SHP77 (cell line): ENCODE measurements around the gene DMRT1.
"Not testable (repeated sequence)": the region's sequence is repeated elsewhere in the genome, so short reads cannot be mapped to it uniquely, and the experiment has no call there.

Experiments
- DNase-seq, 2 experiments: peaks; one replicate each; lab custom pipeline; 2025; lab: John Stamatoyannopoulos, UW

Gene DMRT1

DNA sequence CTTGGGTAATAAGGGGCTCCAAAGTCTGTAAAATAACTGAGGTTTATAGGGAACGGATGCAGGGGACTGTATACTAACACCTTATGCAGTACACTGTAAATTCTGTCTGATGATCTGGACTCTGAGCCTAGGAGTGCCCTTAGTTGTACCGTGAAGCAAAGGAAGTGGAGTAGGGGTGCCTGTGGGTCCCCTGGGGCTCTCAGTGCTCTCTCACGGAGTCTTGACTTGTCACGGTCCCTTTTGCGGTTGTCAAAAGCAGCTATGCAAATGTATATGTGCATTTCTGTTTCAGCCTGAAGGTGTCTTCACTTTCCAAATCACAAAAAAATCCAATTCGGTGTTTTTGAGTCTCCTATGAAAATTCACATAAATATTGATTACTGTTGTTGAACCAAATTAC, 17.8 kb downstream of the DMRT1 start:
- no peak for DNase-seq

DNA sequence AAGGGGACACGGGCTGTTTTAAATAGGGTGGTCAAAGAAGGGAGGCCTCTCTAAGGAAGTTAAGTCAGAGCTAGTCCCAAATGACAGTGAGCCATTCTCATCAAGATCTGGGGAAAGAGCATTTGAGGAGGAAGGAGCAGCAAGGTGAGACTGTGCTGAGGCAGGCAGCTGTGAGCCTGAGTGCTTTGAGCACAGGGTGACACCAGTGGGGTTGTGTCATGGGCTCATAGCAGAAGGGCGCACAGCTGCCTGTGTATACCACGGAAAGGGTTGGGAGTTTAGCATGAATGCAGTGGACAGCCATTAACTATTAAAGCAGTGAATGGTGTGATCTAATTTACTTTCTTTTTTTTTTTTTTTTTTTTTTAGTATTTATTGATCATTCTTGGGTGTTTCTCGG, 19.2 kb downstream of the DMRT1 start:
- DNase-seq: no peak

DNA sequence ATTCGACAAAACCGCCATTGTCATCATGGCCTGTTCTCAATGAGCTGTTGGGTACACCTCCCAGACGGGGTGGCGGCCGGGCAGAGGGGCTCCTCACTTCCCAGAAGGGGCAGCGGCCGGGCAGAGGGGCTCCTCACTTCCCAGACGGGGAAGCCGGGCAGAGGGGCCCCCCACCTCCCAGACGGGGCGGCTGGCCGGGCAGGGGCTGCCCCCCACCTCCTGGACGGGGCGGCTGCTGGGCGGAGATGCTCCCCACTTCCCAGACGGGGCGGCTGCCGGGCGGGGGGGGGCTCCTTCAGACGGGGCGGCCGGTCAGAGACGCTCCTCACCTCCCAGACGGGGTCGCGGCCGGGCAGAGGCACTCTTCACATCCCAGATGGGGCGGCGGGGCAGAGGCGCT, 20.0 kb downstream of the DMRT1 start:
- DNase-seq: not testable (repeated sequence)

DNA sequence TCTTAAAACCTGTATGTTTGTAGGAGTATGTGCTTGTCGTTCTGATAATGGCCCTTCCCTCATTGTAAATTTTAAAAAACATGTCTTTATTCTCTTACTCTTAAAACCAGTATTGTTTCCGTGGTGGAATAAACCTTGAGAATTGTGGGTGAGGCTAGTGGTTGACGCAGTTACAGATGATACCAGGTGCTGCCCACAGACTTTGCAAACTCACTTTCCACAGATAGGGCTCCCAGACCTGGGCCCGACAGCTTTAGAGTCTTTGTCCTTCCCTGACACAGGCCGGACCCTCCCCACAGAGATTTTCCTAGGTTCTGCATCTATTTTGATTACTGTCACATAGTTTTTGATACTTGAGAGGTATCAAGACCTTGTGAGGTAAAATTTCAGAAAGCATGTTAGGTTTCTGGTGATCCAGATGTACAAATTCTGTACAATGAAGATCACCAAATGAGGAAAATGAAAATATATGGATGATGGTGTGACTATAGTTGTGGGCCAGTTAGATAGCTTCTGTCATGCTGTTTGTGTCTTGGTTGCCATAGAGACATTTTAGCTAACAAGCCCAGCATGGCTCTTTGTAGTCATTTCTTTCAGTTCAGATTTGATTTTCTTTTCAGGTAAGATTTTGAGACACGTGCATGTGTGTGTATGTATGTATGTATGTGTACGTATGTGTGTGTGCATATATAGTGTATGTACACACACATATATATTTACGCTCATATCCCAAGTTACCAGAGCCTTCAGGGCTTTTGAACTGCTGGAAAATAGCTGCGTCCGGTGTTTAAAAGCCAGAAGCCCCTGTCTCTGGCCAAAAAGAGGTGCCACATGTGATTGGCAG, 33.8 kb downstream of the DMRT1 start:
- DNase-seq: no peak

DNA sequence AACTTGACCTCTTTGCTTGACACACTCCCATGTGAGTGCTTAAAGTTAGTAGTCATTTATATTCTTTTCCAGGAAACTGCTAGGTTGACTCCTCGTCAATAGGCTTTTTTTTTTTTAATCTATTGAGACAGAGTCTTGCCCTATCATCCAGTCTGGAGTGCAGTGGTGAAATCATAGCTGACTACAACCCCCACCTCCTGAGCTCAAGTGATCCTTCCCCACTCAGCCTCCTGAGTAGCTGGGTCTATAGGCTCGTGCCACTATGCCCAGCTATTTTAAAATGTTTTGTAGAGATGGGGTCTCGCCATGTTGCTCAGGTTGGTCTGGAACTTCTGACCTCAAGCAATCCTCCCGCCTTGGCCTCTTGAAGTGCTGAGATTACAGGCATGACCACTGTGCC, 34.9 kb downstream of the DMRT1 start:
- DNase-seq: no peak

DNA sequence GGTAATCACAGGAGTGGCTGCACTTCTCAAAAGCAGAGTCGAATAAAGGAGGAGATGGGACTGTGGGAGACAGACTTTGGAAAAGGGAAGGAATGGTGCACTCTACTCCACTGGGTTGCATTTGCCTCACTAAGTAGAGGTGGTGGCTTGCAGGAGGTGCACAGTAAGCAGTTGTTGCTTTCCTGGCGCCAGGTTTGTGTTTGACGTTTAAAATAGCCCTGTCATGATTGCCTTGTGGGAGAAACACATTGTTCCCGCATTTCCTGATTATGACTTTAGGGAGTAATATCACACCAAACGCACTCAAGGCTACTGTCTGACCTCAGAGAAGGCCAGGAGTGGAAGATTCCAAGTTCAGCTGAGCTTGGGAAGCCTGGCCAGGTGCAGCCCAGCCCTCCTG, 36.7 kb downstream of the DMRT1 start:
- no peak for DNase-seq

DNA sequence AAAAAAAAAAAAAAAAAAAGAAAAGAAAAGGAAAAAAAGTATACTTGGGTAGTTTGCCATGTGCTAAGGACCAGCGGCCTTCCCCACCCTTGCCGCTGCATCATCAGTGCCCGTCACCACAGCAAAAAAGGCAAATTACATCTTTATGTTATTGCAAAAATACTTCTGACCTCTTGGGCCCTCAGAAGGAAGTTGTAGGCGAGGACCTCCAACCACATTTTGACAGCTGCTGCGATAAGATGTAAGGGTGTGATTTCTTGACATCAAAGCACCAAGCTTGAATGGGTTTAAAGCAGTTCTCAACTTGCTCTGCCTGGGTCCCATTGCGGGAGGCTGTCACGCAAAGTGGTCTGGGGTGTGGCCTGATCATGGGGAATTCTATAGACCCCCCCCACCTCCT, 39.2 kb downstream of the DMRT1 start:
- DNase-seq: no peak

DNA sequence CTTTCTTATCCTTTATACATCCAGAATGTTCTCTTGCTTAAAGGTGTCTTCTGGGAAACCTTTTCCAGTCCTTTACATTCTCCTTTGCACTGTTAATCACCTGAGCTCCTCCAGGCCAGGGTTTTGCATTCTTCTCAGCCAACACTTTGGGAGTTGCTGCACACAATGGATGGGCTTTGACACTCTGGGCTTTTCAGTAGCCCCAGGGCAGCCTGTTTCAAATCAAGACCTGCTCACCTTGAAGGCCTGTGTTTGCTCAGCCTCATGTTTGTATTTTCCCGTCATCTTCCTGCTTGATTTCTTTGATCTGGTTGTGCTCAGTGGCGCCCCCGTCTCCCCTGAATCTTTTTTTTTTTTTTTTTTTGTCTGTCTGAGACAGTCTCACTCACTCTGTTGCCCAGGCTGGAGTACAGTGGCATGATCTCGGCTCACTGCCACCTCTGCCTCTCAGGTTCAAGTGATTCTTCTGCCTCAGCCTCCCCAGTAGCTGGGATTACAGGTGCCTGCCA, 41.0 kb downstream of the DMRT1 start:
- no peak for DNase-seq

DNA sequence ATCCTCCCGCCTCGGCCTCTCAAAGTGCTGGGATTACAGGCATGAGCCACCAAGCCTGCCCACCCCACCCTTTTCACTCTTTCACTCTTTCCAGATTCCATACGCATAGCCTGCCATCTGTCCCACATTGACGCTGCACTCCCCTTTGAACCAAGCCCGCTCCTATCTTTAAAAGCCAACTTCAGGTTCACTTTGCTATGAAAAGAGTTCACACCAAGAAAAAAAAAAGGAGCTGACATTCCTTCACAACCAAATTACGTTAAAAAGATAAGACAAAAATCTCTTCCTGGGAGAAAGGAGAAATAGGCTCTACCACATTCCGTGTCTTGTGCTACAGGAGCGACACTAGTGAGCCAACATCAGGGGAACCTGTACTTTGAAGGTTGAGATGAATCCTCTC, 41.5 kb downstream of the DMRT1 start:
- DNase-seq: no peak

DNA sequence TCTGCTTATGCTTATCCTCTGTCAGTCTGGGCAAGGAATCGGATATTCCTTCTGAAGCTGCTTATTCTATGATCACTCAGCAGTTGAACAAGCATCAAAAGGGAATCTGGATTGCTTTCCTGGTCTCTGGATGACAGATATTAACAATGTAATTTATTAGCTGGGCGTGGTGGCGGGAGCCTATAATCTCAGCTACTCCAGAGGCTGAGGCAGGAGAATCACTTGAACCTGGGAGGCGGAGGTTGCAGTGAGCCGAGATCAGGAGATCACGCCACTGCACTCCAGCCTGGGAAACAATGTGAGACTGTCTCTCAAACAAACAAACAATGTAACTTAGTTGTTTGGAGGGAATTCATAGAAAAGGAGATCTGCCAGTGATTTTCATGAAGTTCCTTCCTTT, 45.4 kb downstream of the DMRT1 start:
- DNase-seq: no peak

DNA sequence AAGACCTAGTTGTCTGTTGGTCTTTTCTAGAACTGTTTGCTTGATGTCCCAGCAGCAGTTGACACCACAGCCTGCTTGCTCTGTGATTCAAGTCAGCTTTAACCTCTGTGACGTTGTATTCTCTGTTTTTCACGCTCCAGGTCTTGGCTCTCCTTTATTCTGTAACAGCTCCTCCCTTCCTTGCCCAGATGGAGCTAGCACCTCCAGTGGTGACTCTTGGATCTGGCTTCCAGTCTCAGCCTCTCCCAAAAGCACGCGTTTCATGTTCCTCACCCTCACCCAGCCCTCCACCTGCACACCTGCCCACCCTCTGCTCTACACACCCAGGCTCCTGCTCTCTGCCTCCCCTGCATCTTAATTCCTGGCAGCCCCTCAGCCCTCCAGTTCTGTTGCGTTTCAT, 50.6 kb downstream of the DMRT1 start:
- no peak for DNase-seq

DNA sequence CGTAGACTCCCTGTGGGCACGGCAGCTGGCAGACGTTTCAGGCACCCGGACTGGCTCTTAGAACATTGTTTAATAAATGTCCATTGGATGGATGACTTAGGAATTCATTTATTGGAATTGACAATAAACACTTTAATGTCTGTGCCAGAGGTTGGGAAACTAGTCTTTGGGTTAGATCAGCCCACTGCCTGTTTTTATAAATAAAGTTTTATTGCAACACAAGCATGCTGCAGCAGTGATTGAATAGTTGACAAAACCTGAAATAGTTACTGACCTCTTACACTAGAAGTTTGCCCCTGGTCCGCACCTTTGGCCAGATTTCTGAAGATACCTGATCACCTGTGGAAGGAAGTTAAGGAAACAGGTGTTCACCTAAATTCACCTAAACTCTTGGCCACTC, 51.6 kb downstream of the DMRT1 start:
- no peak for DNase-seq

DNA sequence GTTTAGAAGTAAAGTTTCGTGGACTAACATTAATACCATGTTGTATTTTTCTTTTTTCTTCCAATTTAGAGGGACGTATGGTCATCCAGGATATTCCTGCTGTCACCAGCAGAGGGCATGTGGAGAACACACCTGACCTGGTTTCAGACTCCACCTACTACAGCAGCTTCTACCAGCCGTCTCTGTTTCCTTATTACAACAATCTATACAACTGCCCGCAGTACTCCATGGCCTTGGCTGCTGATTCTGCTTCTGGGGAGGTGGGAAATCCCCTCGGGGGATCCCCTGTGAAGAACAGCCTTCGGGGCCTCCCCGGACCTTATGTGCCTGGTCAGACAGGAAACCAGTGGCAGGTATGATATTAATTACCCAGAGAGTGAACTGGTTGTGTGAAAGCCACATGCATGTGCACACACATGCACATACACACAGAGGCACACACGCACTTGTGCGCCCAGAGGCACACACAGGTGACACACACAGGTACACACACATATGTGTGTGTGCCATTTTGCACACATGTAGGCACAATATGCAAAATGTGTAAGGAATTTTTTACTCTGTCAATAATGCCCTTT, 52.4 kb downstream of the DMRT1 start:
- DNase-seq: peak in 1 of 2 experiments; percentile 1

DNA sequence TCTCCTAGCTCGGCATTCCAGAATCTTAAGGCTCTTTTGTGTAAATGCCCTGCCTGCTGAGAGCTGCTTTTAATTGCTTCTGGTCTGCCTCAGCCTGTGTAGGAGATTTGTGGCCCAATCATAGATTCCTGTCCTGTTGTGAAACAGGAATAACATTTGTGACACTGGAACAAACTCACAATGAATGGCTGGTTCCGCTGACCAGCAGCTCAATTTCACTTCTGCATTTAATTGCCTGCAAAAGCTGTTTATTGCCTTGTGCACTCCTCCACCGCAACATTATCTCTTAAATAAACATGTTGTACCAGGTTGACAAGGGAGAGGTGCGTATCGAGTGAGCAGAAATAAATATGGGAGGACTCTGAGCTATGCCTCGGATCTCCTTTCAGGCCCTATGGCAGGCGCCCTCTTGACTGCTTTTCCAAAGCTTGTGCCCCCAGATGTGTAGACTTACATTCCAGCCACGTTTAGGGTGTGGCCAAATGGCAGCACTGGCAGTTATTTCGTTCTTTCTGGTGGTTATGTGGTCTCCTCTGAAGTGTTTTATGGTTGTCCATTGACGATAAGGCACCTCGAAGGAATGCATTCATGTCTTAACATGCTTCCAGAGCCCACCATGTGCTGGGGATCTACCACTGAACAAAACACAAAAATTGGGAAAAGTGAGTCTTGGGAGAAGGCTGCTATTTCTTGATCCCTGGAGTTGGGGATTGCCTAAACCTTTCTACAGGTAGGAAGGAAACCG, 58.1 kb downstream of the DMRT1 start:
- DNase-seq: no peak

DNA sequence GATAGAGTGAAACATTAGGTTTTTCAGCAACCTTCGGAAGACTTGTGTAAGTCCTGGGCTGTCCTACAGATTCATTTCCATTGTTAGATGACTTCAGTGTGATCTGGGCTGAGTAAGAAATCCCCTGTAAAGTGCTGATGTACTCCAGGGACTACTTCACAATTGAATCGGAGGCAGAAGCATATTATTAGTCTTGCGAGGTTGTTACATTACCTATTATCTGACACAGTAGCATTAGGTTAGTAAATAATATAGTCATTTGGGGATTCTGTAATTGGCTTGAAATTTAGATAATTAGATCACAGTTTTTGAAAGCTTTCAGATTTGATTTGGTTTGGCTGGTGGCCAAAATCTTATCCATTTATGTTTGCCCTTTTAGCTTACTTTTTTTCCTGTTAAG, 62.4 kb downstream of the DMRT1 start:
- DNase-seq: no peak

DNA sequence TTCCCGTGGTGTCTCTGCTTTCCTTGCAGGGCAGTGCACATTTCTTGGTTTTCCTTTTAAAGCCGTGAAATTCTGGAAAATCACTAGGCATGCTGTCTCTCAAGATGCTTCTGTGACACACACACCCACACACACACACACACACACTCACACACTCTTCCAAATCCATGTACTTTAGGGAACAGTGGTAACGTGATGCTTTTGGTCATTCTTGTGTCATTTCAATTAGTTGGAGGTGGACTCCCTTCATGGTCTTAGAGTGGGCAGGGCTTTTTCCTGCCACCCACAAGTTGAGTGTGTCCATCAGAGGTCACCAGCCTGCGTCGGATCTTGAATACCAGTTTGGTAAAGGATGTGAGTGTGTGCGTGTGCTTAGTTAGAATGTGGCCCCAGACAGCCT, 64.4 kb downstream of the DMRT1 start:
- no peak for DNase-seq

DNA sequence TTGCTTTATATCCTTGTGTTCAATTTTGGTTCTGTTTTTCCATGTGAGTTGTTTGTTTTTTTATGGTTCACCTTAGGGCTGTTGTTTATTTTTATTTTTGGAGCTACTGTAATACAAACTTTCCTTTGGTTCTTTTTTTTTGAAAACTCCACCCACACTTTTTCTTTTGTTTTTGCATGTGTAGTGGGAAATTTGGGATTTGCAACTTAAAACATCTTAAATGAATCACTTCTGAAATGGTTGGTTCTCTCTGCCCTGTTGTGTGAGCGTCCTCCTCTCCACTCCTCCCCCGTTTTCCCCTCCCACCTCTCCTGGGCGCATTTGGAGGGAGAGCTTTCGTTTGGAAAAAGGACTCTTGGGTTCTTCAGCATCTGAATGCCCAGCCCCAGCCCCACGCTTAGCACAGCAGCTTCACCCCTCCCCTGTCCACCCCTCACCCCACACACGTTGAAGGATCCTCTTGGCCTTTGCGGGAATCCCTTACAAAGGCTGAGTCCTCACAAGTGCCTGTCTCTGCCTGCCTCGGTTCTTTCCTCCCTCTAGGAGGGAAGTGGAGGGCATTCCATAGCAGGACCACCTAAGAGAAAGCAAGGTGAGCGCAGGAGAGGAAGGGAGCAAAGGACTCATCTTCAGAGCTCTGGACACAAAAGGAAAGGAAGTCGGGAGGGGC, 67.2 kb downstream of the DMRT1 start:
- DNase-seq: no peak

DNA sequence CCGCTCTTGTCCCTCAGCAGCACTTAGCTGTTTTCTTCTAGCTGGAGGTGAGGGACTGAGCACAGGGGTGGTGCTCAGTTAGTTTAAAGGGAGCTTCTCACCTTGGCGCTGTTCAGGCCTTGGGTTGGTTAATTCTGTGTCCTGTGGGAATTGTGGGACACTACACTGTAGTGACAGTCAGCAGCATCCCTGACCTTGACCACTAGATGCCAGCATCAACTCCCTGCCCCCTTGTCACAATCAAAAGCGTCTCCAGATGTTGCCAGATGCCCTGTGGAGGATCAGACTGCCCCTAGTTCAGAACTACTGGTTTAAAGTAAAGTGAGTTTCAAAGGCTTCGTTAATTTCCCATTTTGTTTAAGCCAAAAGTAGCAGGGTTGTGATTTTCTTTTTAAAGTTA, 69.5 kb downstream of the DMRT1 start:
- DNase-seq: no peak

DNA sequence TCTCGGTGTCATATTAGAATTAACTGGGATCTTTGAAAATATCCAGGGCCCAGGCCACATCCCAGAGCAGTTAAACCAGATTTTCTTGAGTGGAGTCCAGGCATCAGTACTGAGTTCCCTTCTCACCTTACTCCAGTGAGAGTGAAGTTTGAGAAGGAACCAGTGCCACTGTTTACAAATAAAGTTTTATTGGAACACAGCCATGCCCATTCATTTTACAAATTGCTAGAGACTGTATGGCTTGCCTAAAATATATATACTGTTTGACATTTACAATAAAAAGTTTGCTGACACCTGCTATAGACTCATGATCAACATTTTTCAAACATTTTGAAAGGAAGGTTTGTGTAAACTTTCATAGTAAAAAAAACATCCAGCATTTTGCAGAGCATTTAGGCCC, 71.3 kb downstream of the DMRT1 start:
- no peak for DNase-seq

DNA sequence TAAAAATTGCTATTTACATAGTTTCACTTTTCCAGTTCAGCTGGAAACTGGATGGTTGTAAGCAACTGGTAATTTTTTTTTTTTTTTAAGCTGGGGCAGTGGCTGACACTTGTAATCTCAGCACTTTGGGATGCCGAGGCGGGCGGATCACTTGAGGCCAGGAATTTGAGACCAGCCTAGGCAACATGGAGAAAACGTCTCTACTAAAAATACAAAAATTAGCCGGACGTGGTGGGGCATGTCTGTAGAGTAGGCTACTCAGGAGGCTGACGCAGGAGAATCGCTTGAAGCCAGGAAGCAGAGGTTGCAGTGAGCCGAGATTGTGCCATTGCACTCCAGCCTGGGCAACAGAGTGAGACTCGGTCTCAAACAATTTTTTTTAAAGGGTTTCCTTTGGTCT, 72.0 kb downstream of the DMRT1 start:
- DNase-seq: not testable (repeated sequence)

DNA sequence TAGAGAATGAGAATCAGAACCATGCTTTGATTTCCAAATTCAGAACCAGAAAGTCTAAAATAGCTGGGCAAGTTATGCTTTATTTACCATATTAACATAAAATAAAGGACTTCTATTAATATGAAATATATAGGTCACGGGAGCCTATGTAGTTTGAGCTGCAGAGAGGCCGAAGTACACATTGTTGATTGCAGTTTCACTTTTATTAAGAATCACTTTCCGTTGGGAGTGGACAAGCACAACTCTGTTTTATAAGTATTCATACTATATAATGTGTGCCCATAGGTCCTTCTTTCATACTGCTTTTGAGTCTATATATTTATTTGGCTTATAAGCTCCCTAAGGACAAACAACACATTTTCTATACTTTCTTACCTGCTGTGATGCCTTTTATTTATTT, 76.2 kb downstream of the DMRT1 start:
- DNase-seq: no peak

DNA sequence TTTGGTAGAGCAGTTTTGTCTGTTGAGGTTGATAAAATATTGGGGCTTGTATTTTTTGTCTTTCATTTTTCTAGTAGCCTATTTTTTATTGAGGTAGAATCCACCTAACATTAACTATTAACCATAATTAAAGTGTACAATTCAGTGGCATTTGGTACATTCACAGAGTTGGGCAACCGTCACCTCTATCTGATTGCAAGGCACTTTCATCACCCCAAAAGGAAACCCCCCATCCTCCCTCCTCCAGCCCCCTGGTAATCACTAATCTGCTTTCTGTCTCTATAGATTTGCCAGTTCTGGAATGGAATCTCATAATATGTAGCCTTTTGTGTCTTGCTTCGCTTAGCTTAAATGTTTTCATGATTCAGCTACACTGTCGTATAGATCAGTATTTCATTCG, 79.4 kb downstream of the DMRT1 start:
- DNase-seq: no peak
